ENCODE measurements around the gene SUSD1.

GRCh38 chr9:112041199-112041535 lies 133.9 kb downstream of the SUSD1 start:
- TF ChIP-seq EP300 (IDR thresholded peaks at IDR 0.05) = no peak
- TF ChIP-seq POLR2AphosphoS5 (IDR thresholded peaks at IDR 0.05) = no peak
- TF ChIP-seq CTCF (IDR thresholded peaks at IDR 0.05) = no peak
